ENCODE results near the gene SORD. TPM values are rescaled to one million over a fixed set of nuclear protein-coding genes. Genes with fewer than 3 reads are reported as not detected.
"Not testable (repeated sequence)": the region's sequence is repeated elsewhere in the genome, so short reads cannot be mapped to it uniquely, and the experiment has no call there.

Gene SORD
- total and polyA plus RNA-seq, 10 of the 15 experiments (the other 5 are each of a cell fraction or from before 2014, with no cell fraction given): 7.5 to 51.6 (median 40.1) TPM

GRCh38 chr15:44999105-44999504, 23.9 kb upstream of the SORD start:
- H3K4me3 ChIP-seq: no peak overlapping the region
- H3K4me1 ChIP-seq (ENCODE audit: control insufficient read depth, insufficient read depth, low read length): no peaks in the 10 kb centered on the region
- TF ChIP-seq BHLHE40 (IDR thresholded peaks at IDR 0.05; ENCODE audit: borderline replicate concordance in 1 of 2, low read depth in 2 of 2, low read length in 1 of 2) (peak in 1 of 2 experiments; percentile 9; a peak in 1 of 4 replicates), TAF1 (IDR thresholded peaks at IDR 0.05; ENCODE audit: borderline replicate concordance, low read depth, low read length) (no peak)
- TF ChIP-seq, protein P1, sequence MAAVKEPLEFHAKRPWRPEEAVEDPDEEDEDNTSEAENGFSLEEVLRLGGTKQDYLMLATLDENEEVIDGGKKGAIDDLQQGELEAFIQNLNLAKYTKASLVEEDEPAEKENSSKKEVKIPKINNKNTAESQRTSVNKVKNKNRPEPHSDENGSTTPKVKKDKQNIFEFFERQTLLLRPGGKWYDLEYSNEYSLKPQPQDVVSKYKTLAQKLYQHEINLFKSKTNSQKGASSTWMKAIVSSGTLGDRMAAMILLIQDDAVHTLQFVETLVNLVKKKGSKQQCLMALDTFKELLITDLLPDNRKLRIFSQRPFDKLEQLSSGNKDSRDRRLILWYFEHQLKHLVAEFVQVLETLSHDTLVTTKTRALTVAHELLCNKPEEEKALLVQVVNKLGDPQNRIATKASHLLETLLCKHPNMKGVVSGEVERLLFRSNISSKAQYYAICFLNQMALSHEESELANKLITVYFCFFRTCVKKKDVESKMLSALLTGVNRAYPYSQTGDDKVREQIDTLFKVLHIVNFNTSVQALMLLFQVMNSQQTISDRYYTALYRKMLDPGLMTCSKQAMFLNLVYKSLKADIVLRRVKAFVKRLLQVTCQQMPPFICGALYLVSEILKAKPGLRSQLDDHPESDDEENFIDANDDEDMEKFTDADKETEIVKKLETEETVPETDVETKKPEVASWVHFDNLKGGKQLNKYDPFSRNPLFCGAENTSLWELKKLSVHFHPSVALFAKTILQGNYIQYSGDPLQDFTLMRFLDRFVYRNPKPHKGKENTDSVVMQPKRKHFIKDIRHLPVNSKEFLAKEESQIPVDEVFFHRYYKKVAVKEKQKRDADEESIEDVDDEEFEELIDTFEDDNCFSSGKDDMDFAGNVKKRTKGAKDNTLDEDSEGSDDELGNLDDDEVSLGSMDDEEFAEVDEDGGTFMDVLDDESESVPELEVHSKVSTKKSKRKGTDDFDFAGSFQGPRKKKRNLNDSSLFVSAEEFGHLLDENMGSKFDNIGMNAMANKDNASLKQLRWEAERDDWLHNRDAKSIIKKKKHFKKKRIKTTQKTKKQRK (IDR thresholded peaks at IDR 0.05; ENCODE audit: low read depth, low read length): no peak
- H2AFZ ChIP-seq (ENCODE audit: control insufficient read depth, low read depth, low read length): no peak overlapping the region
- H4K20me1 ChIP-seq (ENCODE audit: control insufficient read depth, insufficient read depth): no peaks in the 10 kb centered on the region
- POLR2A ChIA-PET: no interaction called here
- H3K27me3 ChIP-seq (replicated peaks in 1 of 2; ENCODE audit: control insufficient read depth in 2 of 2, insufficient read depth in 2 of 2, low read length in 1 of 2): no peaks in the 10 kb centered on the region; a peak in 1 of 4 replicates
- no peaks in the 10 kb centered on the region for H3K36me3 ChIP-seq (ENCODE audit: control insufficient read depth in 2 of 2, insufficient read depth in 2 of 2, low read length in 1 of 2)
- WGBS (ENCODE audit: insufficient coverage, insufficient replicate concordance, low lambda C conversion rate, missing lambda C conversion rate): 43% methylated on average over 2 of the region's 2 CpGs
- RAD21 ChIA-PET (ENCODE audit: unreplicated experiment): no interaction called here
- CTCF ChIA-PET: no interaction called here
- H3K4me2 ChIP-seq (ENCODE audit: control insufficient read depth, insufficient read depth): no peak overlapping the region
- no peaks in the 10 kb centered on the region for H3K79me2 ChIP-seq (ENCODE audit: control insufficient read depth, insufficient read depth, low read length)
- peak; percentile 29; the same call in 1 of the 3 replicates for ATAC-seq
- no TSS peak for BruUV-seq (replicated peaks)
- in situ Hi-C loops (cut with MboI) (no loop called here), intact Hi-C loops (cut with micrococcal nuclease; ENCODE audit: unreplicated experiment) (no loop called here)
- H3K9ac ChIP-seq (ENCODE audit: control insufficient read depth, insufficient read depth, low read length): no peak overlapping the region
- DNase-seq (ENCODE audit: low read depth, low spot score): no peak
- SMC1A ChIA-PET (ENCODE audit: uncharacterized antibody, unreplicated experiment): no interaction called here
- no peak overlapping the region for H3K27ac ChIP-seq (ENCODE audit: control insufficient read depth, insufficient read depth)
- no peaks in the 10 kb centered on the region for H3K9me3 ChIP-seq (replicated peaks; ENCODE audit: control insufficient read depth, insufficient read depth, low read length)
- no peak for FAIRE-seq

GRCh38 chr15:45001180-45001579, 21.8 kb upstream of the SORD start:
- FAIRE-seq; POLR2A ChIA-PET; CTCF ChIA-PET; H2AFZ ChIP-seq (ENCODE audit: control insufficient read depth, low read depth, low read length); H3K79me2 ChIP-seq (ENCODE audit: control insufficient read depth, insufficient read depth, low read length); BruUV-seq (replicated peaks); SMC1A ChIA-PET (ENCODE audit: uncharacterized antibody, unreplicated experiment); DNase-seq (ENCODE audit: low read depth, low spot score); intact Hi-C loops (cut with micrococcal nuclease; ENCODE audit: unreplicated experiment); H3K4me2 ChIP-seq (ENCODE audit: control insufficient read depth, insufficient read depth); H3K27me3 ChIP-seq (replicated peaks in 1 of 2; ENCODE audit: control insufficient read depth in 2 of 2, insufficient read depth in 2 of 2, low read length in 1 of 2); H3K4me1 ChIP-seq (ENCODE audit: control insufficient read depth, insufficient read depth, low read length); H3K9me3 ChIP-seq (replicated peaks; ENCODE audit: control insufficient read depth, insufficient read depth, low read length); H3K27ac ChIP-seq (ENCODE audit: control insufficient read depth, insufficient read depth); ATAC-seq; in situ Hi-C loops (cut with MboI); RAD21 ChIA-PET (ENCODE audit: unreplicated experiment); H3K36me3 ChIP-seq (ENCODE audit: control insufficient read depth in 2 of 2, insufficient read depth in 2 of 2, low read length in 1 of 2); H4K20me1 ChIP-seq (ENCODE audit: control insufficient read depth, insufficient read depth); H3K4me3 ChIP-seq; H3K9ac ChIP-seq (ENCODE audit: control insufficient read depth, insufficient read depth, low read length): not testable (repeated sequence)
- 32% methylated on average over 1 of the region's 1 CpG for WGBS (ENCODE audit: insufficient coverage, insufficient replicate concordance, low lambda C conversion rate, missing lambda C conversion rate)

All from GM12878 (cell line).